A673 (cell line): ENCODE results near the gene CFAP126. TPM values are rescaled to one million over a fixed set of nuclear protein-coding genes. Genes with fewer than 3 reads are reported as not detected.

ENCODE experiments used
- BruUV-seq: library from RNA; stranded (reverse); fragments of 400-500 nt; replicated peaks from 2 replicates; lab custom pipeline; 2021; lab: Mats Ljungman, UMichigan
- CTCF ChIA-PET: fragments of 300-600 bp; sonication (Branson Sonifier 250); formaldehyde crosslinking; loops from one replicate; lab custom pipeline; 2022; ENCODE audit warnings: antibody characterized with exemption; lab: Charles Lee
- POLR2A ChIA-PET: fragments of 300-600 bp; sonication (Branson Sonifier 250); formaldehyde crosslinking; loops from one replicate; lab custom pipeline; 2022; ENCODE audit warnings: antibody characterized with exemption; ENCODE audit not compliant: low non-redundant PET; lab: Charles Lee
- DNase-seq: peaks from one replicate; pipeline ENCODE4 v3.0.0-alpha.2; 2015; ENCODE audit warnings: low spot score
- H3K27ac ChIP-seq: fragments of 200-600 bp; sonication (generic); 2 replicates; pipeline ENCODE4 v1.5.1; 2016; ENCODE audit warnings: mixed run types, low read depth, mild to moderate bottlenecking, mixed read lengths, antibody characterized with exemption, low read length; ENCODE audit not compliant: poor library complexity, severe bottlenecking
- H3K27me3 ChIP-seq: fragments of 200-600 bp; sonication (generic); replicated peaks from 2 replicates; pipeline ENCODE4 v1.6.1; 2017; ENCODE audit warnings: mixed run types, low read depth, mild to moderate bottlenecking, mixed read lengths, antibody characterized with exemption, low read length; ENCODE audit not compliant: insufficient read depth, poor library complexity
- H3K36me3 ChIP-seq: fragments of 200-600 bp; sonication (generic); 2 replicates; pipeline ENCODE4 v1.6.1; 2016; ENCODE audit warnings: mixed run types, mild to moderate bottlenecking, mixed read lengths, antibody characterized with exemption, low read length; ENCODE audit not compliant: insufficient read depth, poor library complexity, severe bottlenecking
- H3K4me1 ChIP-seq: fragments of 200-600 bp; sonication (generic); 2 replicates; pipeline ENCODE4 v1.6.1; 2017; ENCODE audit warnings: mixed run types, mild to moderate bottlenecking, mixed read lengths, antibody characterized with exemption, low read length; ENCODE audit not compliant: insufficient read depth, poor library complexity, severe bottlenecking
- H3K4me3 ChIP-seq: fragments of 200-600 bp; sonication (generic); 2 replicates; pipeline ENCODE4 v1.5.1; 2016; ENCODE audit warnings: low read depth, mixed run types, mild to moderate bottlenecking, mixed read lengths, low read length; ENCODE audit not compliant: poor library complexity, severe bottlenecking
- H3K9me3 ChIP-seq: fragments of 200-600 bp; sonication (generic); 2 replicates; pipeline ENCODE4 v1.6.1; 2016; ENCODE audit warnings: mixed run types, low read depth, mild to moderate bottlenecking, mixed read lengths, antibody characterized with exemption, low read length; ENCODE audit not compliant: poor library complexity, severe bottlenecking
- EZH2 ChIP-seq: fragments of 200-600 bp; sonication (generic); IDR thresholded peaks from 2 replicates; pipeline ENCODE4 v1.6.1; 2017; ENCODE audit warnings: borderline replicate concordance, low read depth, mild to moderate bottlenecking, mixed read lengths, antibody characterized with exemption, low read length; ENCODE audit not compliant: poor library complexity, severe bottlenecking
- intact Hi-C: fragments of 100-400 bp; cut with micrococcal nuclease; formaldehyde crosslinking; loops from one replicate; pipeline ENCODE4 v1.10.0; 2022; ENCODE audit not compliant: unreplicated experiment
- total RNA-seq: library from RNA; stranded (reverse); gene quantifications from 2 replicates; pipeline ENCODE4 v1.2.3, GENCODE V29; 2021
- TF ChIP-seq, protein P1 (sequence below): fragments of 300-800, 200-600 bp; sonication (generic); conservative IDR thresholded peaks from 2 replicates; pipeline ENCODE4 v1.5.1; 2017; ENCODE audit warnings: low read depth, mild to moderate bottlenecking, antibody characterized with exemption, low read length, moderate library complexity, mixed read lengths

CFAP126 gene
- total RNA-seq, 1 experiment from 2014 or later, result not detected

DNA sequence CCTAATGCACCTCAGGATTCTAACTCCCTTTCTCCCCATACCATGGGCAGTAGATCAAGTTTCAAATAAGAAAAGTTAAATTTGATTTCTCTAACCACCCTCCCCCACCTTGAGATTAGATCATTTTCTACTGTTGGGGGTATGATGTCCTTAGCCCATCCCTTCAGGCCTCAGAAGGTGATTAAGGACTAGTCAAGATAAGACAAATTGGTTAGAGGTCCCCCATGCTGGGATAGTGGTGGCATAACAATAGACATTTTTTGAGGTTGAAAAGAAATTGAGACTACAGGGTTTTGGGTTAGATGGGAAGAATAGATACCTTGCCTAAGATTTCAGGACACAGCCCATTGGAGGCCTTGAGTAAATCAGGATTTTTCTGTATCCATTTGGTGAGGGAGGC lies 2.5 kb downstream of the CFAP126 start:
- no peak for DNase-seq
- Histone ChIP-seq H3K27ac (no peak overlapping the region), H3K4me1 (peaks cover 6% of the 10 kb centered on the region), H3K4me3 (no peak overlapping the region), H3K27me3 (no peaks in the 10 kb centered on the region), H3K36me3 (peaks cover 3% of the 10 kb centered on the region), H3K9me3 (no peaks in the 10 kb centered on the region)
- no peak for TF ChIP-seq EZH2
- TF ChIP-seq, protein P1, sequence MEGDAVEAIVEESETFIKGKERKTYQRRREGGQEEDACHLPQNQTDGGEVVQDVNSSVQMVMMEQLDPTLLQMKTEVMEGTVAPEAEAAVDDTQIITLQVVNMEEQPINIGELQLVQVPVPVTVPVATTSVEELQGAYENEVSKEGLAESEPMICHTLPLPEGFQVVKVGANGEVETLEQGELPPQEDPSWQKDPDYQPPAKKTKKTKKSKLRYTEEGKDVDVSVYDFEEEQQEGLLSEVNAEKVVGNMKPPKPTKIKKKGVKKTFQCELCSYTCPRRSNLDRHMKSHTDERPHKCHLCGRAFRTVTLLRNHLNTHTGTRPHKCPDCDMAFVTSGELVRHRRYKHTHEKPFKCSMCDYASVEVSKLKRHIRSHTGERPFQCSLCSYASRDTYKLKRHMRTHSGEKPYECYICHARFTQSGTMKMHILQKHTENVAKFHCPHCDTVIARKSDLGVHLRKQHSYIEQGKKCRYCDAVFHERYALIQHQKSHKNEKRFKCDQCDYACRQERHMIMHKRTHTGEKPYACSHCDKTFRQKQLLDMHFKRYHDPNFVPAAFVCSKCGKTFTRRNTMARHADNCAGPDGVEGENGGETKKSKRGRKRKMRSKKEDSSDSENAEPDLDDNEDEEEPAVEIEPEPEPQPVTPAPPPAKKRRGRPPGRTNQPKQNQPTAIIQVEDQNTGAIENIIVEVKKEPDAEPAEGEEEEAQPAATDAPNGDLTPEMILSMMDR, result no peak
- ChIA-PET CTCF (no interaction called here), POLR2A (no interaction called here)
- intact Hi-C loops, result no loop called here
- no TSS peak for BruUV-seq

DNA sequence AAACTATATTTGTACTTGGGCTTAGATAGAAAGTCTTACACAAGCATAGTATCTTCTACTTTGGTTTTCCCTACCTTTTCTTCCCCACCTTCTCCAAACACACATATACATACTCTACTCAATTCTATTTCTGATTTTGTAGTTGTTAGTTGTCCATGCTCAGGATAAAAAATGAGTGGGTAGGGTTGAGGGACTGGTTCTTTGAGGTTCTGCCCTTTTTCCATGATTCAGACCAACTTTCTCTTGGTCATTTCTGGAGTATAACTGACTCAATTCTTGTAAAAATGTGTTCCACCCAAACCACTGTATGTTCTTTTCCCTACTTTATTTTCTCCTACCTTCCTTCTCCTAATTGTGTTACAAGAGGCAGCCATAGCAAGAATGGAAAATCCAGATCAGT lies 3.3 kb downstream of the CFAP126 start:
- Histone ChIP-seq H3K36me3 (peaks cover 3% of the 10 kb centered on the region), H3K4me1 (peaks cover 6% of the 10 kb centered on the region), H3K4me3 (no peak overlapping the region), H3K27me3 (no peaks in the 10 kb centered on the region), H3K9me3 (no peaks in the 10 kb centered on the region), H3K27ac (no peak overlapping the region)
- ChIA-PET CTCF (no interaction called here), POLR2A (no interaction called here)
- no TSS peak for BruUV-seq
- DNase-seq, result no peak
- intact Hi-C loops, result no loop called here
- TF ChIP-seq, protein P1, result no peak
- TF ChIP-seq EZH2, result no peak

DNA sequence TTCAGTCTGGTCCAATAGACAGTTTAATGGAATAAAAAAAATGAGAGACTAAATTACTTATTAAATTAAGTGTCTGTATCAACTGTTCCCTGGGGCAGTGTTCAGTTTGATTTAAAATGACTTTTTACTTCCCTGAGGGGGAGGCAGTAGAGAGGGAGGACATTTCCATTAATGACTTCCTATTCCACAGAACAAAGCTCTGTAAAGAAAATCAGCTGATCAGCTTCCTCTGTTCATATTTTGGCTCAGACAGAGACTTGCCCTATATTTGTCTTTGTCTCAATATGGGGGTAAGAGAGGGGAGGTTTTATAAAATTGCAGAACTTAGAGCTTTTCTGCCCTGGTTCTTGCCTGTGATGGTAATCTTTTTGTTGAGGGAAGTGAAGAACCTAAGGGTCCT lies 8.4 kb downstream of the CFAP126 start:
- intact Hi-C loops, result no loop called here
- peak overlapping the region; percentile 6 for H3K27ac ChIP-seq
- H3K9me3 ChIP-seq, result no peaks in the 10 kb centered on the region
- CTCF ChIA-PET, result no interaction called here
- peak; percentile 34 for DNase-seq
- H3K36me3 ChIP-seq, result peaks cover 12% of the 10 kb centered on the region
- TF ChIP-seq, protein P1, result no peak
- no peak for TF ChIP-seq EZH2
- no peaks in the 10 kb centered on the region for H3K4me1 ChIP-seq
- no peak overlapping the region for H3K4me3 ChIP-seq
- H3K27me3 ChIP-seq, result no peaks in the 10 kb centered on the region
- POLR2A ChIA-PET, result no interaction called here
- BruUV-seq, result no TSS peak
